Measurements from ENCODE around the gene ANO8.
A peak's percentile ranks its signal among the peaks of the same experiment; 100 is the strongest.

ANO8 gene

GRCh38 chr19:17329366-17330261, 5.0 kb downstream of the ANO8 start:
- DNase-seq (ENCODE audit: low spot score) = no peak

- no peak for DNase-seq (ENCODE audit: low spot score)
Measured at GRCh38 chr19:17328517-17329365, 5.9 kb downstream of the ANO8 start.

- DNase-seq (ENCODE audit: low spot score) = peak; percentile 82
Measured at GRCh38 chr19:17327654-17328516, 6.8 kb downstream of the ANO8 start.

- DNase-seq (ENCODE audit: low spot score) = no peak
Measured at GRCh38 chr19:17327068-17327653, 7.5 kb downstream of the ANO8 start.

DNA sequence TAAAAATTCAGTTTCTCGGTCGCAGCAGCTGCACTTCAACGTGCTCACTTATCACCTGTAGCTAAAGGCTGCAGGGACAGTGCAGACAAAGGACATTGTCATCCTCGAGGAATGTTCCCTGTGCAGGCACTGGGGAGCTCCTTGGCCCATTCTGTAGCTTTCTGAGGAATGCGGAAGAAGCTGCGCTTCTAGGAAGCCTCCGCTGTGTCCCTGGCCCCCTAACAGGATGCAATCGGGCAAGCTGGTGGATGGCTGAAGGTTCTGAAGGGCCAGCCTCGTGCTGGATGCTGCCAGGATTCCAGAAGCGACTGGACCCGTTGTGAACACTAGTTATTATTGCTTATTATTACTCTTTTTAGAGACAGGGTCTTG, 8.1 kb downstream of the ANO8 start:
- DNase-seq (ENCODE audit: low spot score) = no peak

- DNase-seq (ENCODE audit: low spot score) = no peak
Measured at GRCh38 chr19:17325881-17326594, 8.6 kb downstream of the ANO8 start.

DNA sequence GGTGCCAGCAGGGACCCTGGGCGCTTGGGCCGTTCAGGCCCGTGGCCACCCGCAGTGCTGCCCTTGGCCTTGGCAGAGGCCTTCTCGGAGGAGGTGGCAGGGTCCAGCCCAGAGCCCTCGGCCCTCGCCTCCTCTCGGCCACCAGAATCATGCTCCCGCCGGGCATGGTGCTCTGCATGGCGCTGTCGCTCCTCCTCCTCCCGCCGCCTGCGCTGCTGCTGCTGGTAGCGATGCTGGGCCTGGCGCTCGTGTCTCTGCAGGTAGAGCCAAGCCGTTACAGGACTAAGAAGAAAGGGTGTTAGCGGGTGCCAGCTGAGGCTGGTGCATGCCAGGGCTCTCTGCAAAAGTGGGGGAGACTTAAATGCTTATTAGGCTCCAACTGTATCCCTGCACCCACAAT, 9.5 kb downstream of the ANO8 start:
- no peak for DNase-seq (ENCODE audit: low spot score)

DNA sequence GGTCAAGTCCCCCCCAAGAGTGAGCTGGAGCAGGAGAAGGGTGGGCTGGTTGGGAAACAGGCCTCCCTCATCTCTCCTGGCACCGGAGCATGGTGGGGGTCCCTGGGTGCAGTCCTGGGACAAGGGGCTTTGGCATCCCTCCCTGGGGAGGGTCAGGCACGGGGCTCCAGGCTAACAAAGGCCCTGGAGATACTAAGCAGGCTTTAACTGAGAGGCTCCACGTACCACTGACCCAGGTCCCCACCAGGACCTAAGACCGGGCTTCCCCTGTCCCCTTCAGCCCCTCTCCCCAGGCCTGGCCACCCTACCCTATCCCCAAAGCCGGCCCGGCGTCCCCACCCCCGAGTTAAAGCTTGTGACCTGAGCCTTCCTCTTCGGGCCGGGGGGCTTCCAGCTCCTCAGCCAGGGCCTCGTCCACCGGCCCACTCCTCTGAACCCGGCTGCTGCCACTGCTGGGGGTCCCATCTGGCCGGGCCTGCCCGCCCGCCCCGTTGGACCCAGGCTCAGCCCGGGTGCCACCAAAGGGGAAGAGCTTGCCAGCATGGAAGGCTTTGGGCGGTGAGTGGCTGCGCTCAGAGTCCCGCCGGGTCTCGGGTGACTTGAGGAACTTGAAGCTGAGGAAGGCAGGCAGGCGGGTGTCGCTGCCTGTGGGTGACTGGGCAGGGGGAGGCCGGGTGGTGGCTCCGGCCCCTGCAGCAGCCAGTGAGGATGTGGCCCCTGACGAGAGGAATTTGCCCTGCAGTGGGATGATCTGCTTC, 10.1 kb downstream of the ANO8 start:
- no peak for DNase-seq (ENCODE audit: low spot score)

- no peak for DNase-seq (ENCODE audit: low spot score)
Measured at GRCh38 chr19:17323964-17324332, 10.7 kb downstream of the ANO8 start.

DNA sequence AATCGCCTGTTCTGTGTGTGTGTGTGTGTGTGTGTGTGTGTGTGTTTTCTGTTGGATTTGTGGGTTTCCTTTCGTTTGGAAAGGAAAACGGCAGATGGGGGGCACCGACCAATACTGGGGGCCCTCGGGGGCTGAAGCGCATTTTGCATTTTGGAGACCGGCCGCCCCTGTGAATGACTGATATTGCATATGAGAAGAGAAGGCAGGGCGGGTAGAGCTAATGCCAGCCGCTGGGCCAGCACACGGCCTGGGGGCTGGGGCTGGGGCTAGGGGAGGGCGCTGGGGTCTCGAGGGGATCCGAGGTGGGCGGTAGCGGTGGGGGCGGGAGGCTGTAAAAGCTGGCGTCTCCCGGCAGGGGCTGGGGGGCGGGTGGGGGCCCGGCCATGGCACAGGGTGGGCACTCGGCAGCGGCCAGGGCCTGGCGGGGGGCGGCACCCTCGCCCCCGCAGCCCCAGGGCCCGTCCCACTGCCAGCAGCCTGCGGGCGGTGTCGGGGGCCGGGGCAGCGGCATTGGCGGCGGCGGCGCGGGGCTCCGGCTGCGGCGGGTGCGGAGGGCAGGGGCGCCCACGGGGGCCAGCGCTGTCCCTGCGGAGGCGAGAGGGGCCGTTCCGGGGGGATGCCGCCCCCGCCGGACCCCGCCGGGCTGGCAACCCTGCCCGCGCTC, 11.2 kb downstream of the ANO8 start:
- no peak for DNase-seq (ENCODE audit: low spot score)

GRCh38 chr19:17322854-17323253, 11.8 kb downstream of the ANO8 start:
- no peak for DNase-seq (ENCODE audit: low spot score)

- DNase-seq (ENCODE audit: low spot score) = no peak
Measured at GRCh38 chr19:17321655-17322489, 12.8 kb downstream of the ANO8 start.

DNA sequence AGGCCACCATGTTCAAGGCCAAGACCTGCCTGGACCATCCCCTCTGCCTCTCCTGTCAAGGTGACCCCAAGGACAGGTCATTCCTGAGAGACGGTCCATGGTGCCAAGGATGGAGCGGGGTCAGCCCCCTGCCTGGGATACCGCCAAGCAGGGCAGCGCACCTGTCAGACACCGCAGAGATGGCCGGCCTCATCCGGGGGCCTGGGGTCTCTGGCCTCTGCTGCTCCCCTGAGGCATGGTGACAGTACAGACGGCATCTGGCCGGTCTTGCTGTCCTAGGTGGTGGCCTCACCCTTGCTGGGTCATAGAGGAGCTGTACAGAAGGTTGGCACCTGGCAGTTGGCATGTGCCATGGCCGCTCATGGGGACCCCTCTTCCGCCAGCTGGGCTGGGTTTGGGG, 14.2 kb downstream of the ANO8 start:
- no peak for DNase-seq (ENCODE audit: low spot score)

GRCh38 chr19:17319473-17320238, 15.0 kb downstream of the ANO8 start:
- no peak for DNase-seq (ENCODE audit: low spot score)

- no peak for DNase-seq (ENCODE audit: low spot score)
Measured at GRCh38 chr19:17318966-17319365, 15.7 kb downstream of the ANO8 start.

GRCh38 chr19:17314007-17314593, 20.6 kb downstream of the ANO8 start:
- DNase-seq (ENCODE audit: low spot score) = no peak

DNA sequence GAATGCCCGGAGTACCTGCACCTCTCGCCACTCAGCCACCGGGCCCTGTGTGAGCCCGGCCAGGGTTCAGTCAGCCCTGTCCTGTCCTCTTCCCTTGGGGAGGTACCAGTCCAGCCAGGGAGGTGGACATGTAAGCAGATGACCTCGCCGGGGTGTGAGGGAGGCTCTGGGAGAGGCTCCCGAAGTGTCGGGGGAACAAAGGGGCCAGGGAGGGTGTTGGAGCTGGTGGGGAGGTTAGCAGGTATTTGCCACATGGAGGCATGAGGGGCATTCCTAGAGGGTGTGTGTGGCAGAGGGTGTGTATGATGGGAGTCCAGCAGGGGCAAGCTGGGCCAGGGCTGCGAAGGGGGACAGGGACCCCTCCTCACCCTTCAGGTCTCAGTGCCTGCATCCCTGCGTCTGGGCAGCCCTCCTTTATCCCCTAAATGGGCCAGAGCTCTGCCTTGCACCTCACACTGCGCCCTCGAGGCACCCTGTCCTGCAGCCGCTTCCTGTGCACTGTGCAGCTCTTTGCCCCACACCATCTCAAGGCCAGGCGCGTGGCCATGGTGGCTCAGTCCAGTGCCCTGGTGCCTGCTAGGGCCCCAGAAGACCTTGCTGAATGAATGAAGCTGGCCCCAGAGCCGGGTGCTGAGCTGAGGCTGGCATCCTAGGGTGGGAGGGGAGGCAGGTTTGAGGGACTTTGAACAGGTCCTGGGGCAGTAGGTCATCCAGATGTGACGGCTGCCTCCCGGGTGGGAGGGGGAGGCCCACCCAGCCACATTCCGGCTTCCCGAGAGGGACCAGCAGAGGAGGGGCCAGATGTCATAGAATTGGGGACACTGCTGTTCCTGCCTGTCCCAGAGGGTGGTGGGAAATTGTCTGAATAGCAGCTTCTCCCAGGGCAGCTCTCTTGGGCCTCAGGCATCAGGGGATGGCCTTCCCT, 22.2 kb downstream of the ANO8 start:
- DNase-seq (ENCODE audit: low spot score) = no peak

All from cerebellar cortex (tissue), 1 donor.